Measurements from ENCODE around the gene MUS81.
"Not testable (repeated sequence)": the region's sequence is repeated elsewhere in the genome, so short reads cannot be mapped to it uniquely, and the experiment has no call there.

Gene MUS81, protein sequence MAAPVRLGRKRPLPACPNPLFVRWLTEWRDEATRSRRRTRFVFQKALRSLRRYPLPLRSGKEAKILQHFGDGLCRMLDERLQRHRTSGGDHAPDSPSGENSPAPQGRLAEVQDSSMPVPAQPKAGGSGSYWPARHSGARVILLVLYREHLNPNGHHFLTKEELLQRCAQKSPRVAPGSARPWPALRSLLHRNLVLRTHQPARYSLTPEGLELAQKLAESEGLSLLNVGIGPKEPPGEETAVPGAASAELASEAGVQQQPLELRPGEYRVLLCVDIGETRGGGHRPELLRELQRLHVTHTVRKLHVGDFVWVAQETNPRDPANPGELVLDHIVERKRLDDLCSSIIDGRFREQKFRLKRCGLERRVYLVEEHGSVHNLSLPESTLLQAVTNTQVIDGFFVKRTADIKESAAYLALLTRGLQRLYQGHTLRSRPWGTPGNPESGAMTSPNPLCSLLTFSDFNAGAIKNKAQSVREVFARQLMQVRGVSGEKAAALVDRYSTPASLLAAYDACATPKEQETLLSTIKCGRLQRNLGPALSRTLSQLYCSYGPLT

DNA sequence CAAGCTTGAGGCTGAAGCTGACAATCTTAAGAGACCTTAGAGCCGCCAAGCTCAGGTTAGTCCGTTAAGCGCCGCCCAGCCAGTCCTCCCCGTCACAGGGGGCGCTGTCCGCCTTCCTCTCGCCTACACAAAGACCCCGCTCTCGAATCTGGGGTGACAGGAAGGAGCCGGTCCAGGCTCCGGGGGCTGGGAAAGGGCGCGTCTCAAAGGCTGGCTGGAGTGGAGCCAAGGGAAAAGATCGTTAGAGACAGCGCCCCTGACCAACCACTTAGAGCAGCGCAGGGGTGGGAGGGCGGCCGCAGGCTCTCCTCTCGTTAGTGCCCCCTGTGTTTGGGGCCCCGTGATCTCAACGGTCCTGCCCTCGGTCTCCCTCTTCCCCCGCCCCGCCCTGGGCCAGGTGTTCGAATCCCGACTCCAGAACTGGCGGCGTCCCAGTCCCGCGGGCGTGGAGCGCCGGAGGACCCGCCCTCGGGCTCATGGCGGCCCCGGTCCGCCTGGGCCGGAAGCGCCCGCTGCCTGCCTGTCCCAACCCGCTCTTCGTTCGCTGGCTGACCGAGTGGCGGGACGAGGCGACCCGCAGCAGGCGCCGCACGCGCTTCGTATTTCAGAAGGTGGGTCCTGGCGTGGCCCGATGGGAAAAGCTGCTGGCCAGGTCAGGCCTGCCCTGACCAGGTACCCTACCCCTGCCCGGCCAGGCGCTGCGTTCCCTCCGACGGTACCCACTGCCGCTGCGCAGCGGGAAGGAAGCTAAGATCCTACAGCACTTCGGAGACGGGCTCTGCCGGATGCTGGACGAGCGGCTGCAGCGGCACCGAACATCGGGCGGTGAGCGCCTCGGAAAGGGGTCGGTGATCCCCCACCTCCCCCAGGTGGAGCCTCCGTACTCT lies at the start of gene MUS81:
TSS of gene MUS81 (plus strand) at position 156 of the 887 bp plus-strand sequence. CDS start at position 477, 321 bp downstream.
- peak; percentile 100 for DNase-seq

DNA sequence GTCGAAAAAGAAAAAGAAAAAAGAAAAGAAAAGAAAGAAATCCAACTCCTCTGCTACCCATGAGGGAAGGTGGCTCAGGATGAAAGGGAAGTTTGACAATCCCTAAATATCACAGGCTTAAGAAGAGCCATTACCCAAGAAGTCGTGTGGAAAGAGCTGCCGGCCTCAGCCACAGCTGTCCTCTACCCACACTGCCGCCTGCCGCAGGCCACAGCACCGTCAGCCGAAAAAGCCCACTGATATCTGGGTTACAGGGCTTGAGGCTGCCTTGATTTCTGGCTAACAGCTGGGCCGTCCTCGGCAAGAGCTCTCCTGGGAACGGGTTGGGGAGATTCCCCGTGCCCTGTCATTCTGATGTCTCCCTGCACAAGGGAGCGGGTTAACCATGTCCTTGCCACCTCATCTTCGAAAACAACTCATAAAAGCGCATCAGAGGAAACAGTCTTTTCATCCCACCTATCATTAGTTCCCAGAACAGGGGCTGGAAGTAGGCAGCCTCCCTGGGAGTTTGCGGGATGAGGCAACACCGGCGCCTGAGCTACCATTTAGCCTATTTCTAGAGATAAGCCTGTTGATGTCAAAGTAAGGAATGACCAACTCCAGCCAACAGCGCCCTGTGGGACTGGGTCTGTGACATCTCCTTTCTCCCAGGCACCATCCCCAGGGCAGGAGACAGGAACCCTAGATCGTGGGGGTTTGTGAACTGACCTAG lies 48.3 kb upstream of the MUS81 start:
- no peak for DNase-seq

DNA sequence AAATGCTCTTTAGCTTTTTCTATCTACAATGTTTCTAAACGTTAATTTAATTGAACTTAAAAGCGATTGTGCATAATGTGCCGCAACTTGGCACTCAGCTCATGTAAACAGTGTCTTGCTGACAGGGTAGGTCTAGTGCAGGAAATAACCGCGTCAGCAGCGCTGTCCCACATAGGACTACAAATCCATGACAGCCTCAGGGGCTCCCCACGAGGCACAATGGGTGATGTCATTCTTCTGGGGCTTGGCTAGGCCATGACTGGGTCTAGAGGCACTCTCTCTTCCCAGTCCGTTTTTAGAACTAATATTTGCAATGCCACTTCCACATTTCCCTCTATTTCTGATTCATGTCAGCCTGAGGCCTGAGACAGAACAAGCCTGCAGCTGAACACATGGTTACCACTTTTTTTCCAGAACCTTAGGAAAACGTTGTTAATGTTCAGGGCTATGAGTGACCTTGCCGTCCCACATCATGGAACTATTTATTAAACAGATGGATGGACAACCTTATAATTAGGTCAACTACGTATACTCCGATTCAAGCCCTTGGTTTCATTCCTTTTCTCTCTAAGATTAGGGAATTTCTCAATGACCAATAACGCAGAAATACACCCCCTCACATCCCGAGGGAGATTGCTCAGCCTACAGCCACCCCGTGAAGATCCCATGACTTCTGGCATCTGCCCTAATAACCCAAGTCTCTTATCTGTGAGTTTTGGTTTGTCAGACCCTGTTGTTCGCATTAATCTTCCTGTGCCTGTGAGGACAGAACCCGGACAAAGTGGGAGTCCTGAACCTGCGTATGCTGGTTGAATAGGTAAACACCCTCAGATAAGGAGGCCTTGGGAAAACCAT lies 45.9 kb upstream of the MUS81 start:
- DNase-seq = no peak

DNA sequence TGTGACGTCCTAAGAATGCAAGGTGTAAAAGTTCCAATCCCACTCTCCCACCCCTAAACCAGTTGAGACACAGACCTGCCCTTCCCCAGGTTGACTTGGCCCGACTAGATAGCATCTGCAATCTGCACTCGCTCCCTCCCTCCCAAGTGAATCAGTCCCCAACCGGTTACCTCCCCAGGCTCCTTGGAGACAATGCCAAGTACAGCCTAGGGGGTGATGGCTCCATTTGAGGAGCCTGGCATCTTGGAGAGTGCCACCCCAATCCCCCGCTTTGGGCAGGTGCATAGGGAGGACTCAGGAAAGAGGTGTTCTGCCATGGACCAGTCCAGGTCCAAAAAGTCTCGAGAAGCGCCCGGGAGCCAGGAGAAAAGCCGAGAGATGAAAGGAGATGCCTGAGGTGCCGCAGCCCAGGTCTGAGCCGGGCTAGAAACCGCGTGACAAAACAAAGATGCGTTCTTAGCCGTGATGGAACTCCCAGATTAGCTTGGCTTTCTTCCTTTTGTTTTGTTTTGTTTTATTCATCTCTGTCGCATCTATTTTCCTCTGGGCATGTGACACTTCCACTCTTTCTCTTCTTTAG lies 45.2 kb upstream of the MUS81 start:
- no peak for DNase-seq

DNA sequence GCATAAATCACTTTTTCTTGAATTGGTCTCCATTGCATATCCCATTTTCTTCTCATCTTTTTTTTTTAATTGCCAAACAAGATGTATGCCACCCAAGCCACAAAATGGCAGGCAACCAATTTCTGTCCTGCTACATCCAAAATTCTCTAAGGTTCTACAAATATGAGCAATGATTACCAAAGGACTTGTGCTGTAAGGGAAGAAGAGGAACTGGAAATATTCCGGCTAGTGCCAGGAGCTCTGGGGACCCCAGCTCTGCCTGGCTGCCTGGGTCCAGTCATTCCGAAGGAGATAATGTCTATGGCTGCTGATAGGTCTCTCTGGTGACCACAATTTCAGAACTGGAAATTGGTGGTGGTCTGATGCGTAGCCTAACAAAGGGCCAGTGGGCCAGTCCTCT lies 43.5 kb upstream of the MUS81 start:
- DNase-seq = no peak

DNA sequence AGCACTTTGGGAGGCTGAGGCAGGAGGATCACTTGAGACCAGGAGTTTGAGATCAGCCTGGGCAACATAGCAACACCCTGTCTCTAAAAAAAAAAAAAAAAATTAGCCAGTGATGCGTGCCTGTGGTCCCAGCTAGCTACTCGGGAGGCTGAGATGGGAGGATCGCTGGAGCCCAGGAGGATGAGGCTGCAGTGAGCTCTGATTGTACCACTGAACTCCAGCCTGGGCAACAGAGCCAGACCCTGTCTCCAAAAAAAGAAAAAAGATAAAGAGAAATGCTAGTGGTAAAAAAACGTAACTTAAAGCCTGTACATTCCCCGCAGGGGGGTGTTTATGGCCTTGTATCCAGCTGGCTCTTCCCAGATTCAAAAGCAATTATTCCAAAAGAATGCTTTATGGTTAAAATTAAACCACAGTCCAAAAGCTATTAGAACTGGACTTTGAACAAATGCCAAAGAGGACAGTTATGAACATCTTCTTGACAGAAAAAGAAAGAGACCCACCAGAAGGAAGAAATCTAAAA lies 42.9 kb upstream of the MUS81 start:
- no peak for DNase-seq

DNA sequence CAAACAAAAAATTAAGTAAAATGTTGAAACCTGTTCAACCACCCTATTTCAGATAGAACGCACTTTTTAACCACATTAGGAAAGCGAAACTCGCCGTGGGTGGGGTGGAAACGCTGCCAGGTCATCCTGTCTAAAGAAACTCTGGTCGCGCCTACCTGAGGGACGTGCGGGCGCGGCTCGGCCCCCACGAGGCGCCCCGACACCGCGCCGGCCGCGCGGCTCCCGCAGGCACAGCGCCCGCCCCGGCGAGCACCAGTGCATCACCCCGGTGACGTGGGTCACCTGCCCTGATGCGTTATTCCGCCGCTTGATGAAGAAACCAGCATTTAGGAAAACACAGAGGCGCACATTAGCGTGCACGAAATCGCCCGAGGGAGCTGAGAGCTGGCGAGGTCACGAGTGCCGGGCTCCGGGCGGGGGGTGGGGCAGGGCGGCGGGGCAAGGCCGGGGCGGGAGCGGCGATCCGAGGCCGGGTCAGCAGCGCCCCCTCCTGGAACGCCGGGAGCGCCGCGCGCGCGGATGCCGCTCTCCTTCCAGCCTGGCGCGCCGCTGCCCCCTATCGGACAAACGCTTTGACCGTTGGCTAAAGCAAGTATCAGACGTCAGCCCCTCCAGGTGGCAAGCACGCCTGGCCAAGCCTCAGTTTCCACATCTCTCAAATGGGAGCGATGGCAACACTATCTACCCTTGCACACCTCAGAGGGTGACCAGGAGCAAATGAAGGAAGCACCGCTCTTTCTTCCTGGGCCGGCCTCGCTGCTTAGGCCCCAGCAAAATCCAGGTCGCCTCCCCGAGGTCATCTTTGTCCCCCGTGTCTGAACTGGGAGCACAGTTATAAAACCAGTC lies 42.2 kb upstream of the MUS81 start:
- peak; percentile 94 for DNase-seq

DNA sequence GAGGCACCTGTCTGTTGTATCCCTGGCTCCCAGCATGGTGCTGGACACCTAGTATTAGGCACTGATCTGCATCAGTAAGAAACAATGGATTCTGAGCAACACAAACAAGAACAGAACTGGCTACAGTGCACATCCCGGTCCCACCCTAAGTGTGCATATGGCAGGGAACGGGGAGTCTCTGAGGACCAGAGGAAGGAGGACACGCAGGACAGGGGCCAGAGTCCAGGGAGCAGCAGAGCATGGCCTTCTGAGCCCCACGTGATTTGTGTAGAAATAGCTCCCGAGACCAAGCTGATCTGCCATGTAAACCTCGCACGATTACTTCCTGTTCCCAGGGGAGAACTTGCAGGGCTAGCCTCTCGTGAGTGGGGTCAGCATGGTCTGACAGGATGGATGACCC lies 39.1 kb upstream of the MUS81 start:
- no peak for DNase-seq

DNA sequence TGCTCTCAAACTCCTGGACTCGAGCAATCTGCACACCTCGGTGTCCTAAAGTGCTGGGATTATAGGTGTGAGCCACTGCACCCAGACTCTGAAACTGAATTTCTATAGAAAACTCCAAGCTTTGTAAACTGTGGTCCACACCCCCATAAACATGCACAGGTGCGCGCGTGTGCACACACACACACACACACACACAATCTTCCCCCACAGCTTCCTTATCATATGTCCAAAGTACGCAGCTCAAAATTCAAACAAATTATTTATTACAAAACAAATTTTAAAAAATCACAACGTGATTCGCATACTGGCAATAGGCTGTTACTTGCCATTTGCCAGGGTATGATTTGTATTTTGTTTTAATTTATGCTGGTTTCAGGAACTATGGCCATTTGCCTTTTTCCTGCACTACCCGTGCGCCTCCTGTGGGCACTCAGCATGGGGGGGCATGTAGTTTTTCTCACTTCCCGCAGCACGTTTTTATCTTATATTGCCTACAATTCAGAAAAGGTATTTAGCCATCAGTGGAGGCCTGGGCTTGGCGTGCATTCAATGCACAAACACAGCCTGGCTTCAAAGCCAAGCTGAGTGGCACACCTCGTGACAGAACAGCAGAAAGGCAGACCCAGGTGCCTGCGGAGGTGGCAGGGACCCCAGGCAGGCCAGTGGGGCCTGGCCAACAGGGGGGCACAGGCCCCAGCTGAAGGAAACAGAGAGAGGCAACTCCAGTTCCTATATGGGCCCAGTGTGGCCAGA lies 37.3 kb upstream of the MUS81 start:
- no peak for DNase-seq

DNA sequence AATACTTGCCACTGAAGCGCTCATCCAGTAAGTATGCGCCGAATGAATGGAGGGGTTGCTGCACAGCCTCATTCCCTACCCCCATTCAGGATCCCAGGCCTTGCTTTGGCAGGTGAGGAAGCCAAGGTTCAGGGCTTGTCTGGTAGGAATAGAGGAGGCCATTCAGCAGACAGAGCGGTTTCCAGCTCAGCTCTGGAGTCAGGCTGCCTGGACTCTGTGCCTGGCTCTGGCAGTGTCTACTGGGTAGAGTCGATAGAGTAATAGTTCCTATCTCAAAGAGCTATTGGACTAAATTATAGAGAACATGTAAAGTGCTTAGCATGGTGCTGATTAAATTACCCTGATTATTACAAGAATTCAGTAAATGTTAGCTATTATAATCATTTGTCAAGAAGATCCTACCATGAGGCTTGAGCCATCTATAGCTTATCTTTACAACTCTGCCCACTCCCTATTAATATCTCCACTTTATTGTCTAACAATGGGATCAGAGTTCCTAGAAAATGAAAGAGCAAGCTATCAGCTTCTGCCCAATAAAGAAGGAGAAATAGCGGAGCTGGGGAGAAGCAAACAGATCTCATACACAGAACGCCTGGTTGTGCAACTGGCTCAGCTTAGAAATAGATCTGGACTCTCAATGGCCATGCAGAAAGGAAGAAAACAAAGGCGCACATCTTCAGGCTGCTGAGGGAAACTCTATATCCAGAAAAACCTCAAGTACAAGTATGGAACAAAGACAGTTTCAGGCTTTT lies 33.1 kb upstream of the MUS81 start:
- DNase-seq = no peak

DNA sequence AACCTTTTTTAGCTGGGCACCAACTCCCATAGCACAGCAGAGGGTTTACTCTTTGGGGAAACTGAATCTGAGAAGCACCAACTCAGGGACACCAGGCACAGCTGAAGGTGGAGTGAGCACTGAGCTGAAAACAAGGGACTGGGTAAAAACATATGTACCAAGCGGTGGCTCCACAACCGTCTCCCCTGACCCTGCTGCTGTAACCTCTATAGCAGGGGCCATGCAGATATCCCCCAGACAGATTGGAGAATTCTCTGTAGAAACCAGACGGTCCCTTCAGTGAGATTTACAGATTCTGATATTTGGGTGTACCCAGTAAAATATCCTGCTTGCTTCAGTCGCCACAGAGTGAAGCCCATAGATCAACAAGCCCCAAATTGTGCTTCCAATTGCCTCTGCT lies 30.8 kb upstream of the MUS81 start:
- no peak for DNase-seq

DNA sequence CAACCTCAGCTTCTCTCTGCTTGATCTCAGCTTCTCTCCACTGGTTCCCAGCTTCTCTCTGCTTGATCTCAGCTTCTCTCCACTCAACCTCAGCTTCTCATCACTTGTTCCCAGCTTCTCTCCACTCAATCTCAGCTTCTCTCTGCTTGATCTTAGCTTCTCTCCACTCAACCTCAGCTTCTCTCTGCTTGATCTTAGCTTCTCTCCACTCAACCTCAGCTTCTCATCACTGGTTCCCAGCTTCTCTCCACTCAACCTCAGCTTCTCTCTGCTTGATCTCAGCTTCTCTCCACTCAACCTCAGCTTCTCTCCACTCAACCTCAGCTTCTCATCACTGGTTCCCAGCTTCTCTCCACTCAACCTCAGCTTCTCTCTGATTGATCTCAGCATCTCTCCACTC lies 28.0 kb upstream of the MUS81 start:
- not testable (repeated sequence) for DNase-seq

DNA sequence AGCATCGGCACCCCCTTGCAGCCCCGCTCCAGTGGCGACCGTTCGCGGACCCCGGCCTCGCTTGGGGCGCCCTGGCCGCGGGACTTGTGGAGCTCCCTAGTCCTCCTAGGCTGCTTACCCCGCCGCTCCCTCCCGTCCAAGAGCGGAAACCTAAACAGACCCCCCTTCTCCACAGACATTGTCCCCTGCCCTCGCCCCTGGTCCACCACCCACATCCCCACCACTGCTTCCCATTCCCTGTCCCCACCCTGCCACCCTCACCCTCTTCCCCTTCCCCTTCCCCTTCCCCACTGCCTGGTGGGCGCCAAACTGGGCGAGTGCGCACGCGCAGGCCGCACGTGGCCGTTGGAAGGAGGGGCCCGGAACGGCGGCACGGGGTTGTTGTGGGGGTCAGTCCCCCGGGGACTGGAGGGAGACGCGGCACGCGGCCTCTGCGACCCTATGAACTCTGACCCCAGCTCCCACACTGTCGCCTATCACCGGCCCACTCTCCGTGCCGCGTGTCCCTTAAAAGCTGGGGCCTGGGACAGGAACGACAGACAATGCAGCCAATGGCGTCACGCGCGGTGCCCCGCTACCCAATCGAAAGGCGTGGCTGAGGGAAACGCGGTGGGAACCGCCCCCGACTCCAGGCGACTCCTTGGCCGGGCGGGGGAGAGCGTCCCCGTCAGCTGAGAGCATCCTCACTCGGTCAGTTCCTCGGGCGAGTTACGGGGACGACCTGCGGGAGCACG lies 26.8 kb upstream of the MUS81 start, which contains the start of gene SNX32:
TSS of gene SNX32 (plus strand) at position 667 of the 734 bp plus-strand sequence. CDS start 103 bp downstream, outside the sequence.
- DNase-seq = peak; percentile 98

DNA sequence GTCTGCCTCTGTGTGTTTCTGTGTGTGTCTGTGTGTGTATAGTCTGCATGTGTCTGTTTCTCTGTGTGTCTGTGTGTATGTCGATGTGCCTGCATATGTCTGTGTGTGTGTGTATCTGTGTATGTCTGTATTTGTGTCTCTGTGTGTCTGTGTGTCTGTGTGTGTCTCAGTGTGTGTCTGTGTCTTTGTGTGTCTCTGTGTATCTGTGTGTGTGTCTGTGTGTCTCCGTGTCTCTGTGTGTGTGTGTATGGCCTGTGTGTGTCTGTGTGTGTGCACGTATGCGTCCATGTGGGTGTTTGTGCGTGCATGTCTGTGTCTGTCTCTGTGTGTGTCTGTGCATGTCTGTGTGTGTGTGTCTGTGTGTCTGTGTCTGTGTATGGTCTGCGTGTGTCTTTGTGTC lies 26.0 kb upstream of the MUS81 start:
- no peak for DNase-seq

DNA sequence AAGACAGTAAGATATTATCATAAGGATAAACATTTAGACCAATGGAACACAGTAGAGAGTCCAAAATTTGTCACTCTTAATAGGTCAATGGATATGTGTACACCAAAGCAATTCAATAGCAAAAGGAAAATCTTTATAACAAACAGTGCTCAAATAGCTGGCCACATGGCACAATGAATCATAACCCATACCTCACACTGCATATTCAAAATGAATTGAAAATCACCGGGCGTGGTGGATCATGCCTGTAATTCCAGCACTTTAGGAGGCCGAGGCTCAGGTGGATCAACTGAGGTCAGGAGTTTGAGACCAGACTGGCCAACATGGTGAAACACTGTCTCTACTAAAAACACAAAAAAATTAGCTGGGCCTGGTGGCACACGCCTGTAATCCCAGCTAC lies 18.1 kb upstream of the MUS81 start:
- DNase-seq = no peak

DNA sequence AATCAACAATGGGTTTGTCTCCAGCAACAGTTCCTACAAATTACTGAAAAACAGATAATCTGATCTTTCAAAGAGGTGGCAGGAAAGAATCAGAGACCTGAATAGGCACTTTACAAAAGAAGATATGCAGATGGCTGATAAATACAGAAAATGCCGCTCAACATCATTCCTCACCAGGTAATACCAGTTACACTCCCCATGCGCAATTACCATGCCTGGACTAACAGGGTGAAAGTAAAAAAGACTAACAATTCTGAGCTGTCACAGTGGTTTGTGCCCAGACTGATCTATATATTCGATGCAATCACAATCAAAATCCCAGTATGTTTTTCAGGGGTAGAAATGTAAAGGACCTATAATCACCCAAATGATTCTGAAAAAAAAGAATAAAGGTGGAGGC lies 16.4 kb upstream of the MUS81 start:
- DNase-seq = no peak

DNA sequence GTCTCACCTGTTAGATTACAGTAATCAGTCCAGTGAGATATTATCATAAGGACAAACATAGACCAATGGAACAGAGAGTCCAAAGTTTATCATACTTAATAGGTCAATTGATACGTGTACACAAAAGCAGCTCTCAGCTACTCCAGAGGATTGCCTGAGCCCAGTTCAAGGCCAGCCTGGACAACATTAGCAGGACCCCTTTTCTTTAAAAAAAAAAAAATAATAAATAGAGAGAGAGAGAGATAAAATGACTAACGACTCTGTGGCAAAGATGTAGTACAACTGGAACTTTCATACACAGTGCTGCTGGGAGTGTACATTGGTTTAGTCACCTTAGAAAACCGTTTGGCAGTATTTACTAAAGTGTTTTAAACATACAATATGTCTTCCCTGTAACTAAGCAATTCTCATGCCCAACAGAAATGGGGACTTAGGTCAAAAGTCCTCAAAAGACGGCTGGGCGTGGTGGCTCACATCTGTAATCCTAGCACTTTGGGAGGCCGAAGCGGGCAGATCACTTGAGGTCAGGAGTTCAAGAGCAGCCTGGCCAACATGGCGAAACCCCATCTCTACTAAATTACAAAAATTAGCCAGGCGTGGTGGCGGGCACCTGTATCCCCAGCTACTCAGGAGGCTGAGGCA lies 15.9 kb upstream of the MUS81 start:
- no peak for DNase-seq

DNA sequence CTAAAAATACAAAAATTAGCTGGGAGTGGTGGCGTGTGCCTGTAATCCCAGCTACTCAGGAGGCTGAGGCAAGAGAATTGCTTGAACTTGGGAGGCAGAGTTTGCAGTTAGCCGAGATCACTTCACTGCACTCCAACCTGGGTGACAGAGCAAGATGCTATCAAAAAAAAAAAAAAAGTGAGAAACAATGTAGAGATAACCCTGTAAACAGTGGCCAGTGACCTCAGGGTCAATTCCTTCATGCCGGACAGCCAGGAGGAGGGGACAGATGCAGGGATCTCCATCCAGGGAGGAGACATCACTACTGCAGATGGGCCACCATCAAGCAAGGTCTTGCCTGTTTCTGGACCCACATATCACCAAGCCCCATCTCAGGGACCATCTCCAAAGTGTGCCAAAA lies 12.5 kb upstream of the MUS81 start:
- no peak for DNase-seq
